Endothelial cell of umbilical vein (primary cell): ENCODE measurements around the gene PDE11A. TPM values are rescaled to one million over a fixed set of nuclear protein-coding genes. Genes with fewer than 3 reads are reported as not detected.
"Not testable (repeated sequence)": the region's sequence is repeated elsewhere in the genome, so short reads cannot be mapped to it uniquely, and the experiment has no call there.

ENCODE experiments used
- BruUV-seq: library from RNA; stranded (reverse); fragments of 400-500 nt; replicated peaks from 2 replicates; lab custom pipeline; 2021; lab: Mats Ljungman, UMichigan
- CTCF ChIA-PET: fragments of 300-600, 350-600 bp; sonication (Branson Sonifier 250); formaldehyde crosslinking; loops from one replicate; lab custom pipeline; 2021; ENCODE audit warnings: antibody characterized with exemption, inconsistent platforms; lab: Charles Lee
- POLR2A ChIA-PET: fragments of 300-600, 350-600 bp; sonication (Branson Sonifier 250); formaldehyde crosslinking; loops from one replicate; lab custom pipeline; 2021; ENCODE audit warnings: antibody characterized with exemption, inconsistent platforms; lab: Charles Lee
- DNase-seq: peaks from one replicate; pipeline ENCODE4 v3.0.0-alpha.2; 2011; ENCODE audit warnings: low read depth, low spot score
- FAIRE-seq: peaks from 2 replicates; lab custom pipeline; 2011; peaks lifted over from hg19 to GRCh38; lab: Jason Lieb, UNC
- H2AFZ ChIP-seq: 2 replicates; pipeline ENCODE4 v1.6.0; 2012; ENCODE audit warnings: low read depth, low read length, control low read depth, inconsistent platforms
- H3K27ac ChIP-seq: 2 replicates; pipeline ENCODE4 v1.5.1; 2011; ENCODE audit warnings: low read depth, mild to moderate bottlenecking, control low read depth, low read length, moderate library complexity; ENCODE audit not compliant: insufficient read depth
- H3K27me3 ChIP-seq, 2 experiments: 2 replicates each; pipeline versions ENCODE4 v1.6.0 to v1.6.1; 2011; ENCODE audit warnings: low read length in 2 of 2, mixed read lengths in 1 of 2; ENCODE audit not compliant: control insufficient read depth in 2 of 2, insufficient read depth in 2 of 2
- H3K36me3 ChIP-seq, 2 experiments: 2 replicates in 1 of 2; 3 replicates in 1 of 2; pipeline ENCODE4 v1.5.1; 2011; ENCODE audit warnings: low read length in 2 of 2, mild to moderate bottlenecking in 1 of 2, moderate library complexity in 1 of 2; ENCODE audit not compliant: control insufficient read depth in 2 of 2, insufficient read depth in 2 of 2; ENCODE audit errors: extremely low read depth in 1 of 2
- H3K4me1 ChIP-seq: 3 replicates; pipeline ENCODE4 v1.5.1; 2011; ENCODE audit warnings: mild to moderate bottlenecking, low read length; ENCODE audit not compliant: control insufficient read depth, insufficient read depth; ENCODE audit errors: extremely low read depth
- H3K4me2 ChIP-seq: 2 replicates; pipeline ENCODE4 v1.6.1; 2011; ENCODE audit warnings: low read length, control low read depth, mixed read lengths; ENCODE audit not compliant: insufficient read depth
- H3K4me3 ChIP-seq, 3 experiments: fragments of 200-600 bp in 1 of 3; sonication (generic), shearing (Covaris generic) in 1 of 3; replicated peaks in 1 of 3; 2 replicates each; pipeline ENCODE4 v1.5.1; 2011 to 2016; ENCODE audit warnings: control low read depth in 3 of 3, low read length in 3 of 3, mild to moderate bottlenecking in 2 of 3, inconsistent platforms in 1 of 3, low read depth in 1 of 3, moderate library complexity in 1 of 3; ENCODE audit not compliant: insufficient read depth in 1 of 3
- H3K79me2 ChIP-seq: 2 replicates; pipeline ENCODE4 v1.6.0; 2012; ENCODE audit warnings: low read length, inconsistent platforms; ENCODE audit not compliant: control insufficient read depth, insufficient read depth
- H3K9ac ChIP-seq: replicated peaks from 2 replicates; pipeline ENCODE3; 2011; ENCODE audit warnings: low read length, control low read depth; ENCODE audit not compliant: insufficient read depth; ENCODE audit errors: extremely low read depth
- H3K9me1 ChIP-seq: replicated peaks from 3 replicates; pipeline ENCODE4 v1.6.0; 2011; ENCODE audit warnings: mild to moderate bottlenecking, low read length; ENCODE audit not compliant: control insufficient read depth, insufficient read depth; ENCODE audit errors: extremely low read depth
- H3K9me3 ChIP-seq: replicated peaks from 2 replicates; pipeline ENCODE4 v1.5.1; 2012; ENCODE audit warnings: low read length, inconsistent platforms; ENCODE audit not compliant: control insufficient read depth, insufficient read depth
- H4K20me1 ChIP-seq: replicated peaks from 2 replicates; pipeline ENCODE3; 2011; ENCODE audit warnings: mild to moderate bottlenecking, low read length; ENCODE audit not compliant: control insufficient read depth, insufficient read depth; ENCODE audit errors: extremely low read depth
- EZH2 ChIP-seq: IDR thresholded peaks from 2 replicates; pipeline ENCODE4 v1.6.1; 2012; ENCODE audit warnings: borderline replicate concordance, low read depth, mild to moderate bottlenecking, moderate library complexity, low read length, inconsistent platforms; ENCODE audit not compliant: severe bottlenecking
- FOS ChIP-seq: IDR thresholded peaks from 2 replicates; pipeline ENCODE4 v1.6.1; 2011; ENCODE audit warnings: mild to moderate bottlenecking, low read length, moderate library complexity, borderline replicate concordance; ENCODE audit not compliant: insufficient read depth
- GATA2 ChIP-seq: IDR thresholded peaks from 2 replicates; pipeline ENCODE4 v1.7.0; 2011; ENCODE audit warnings: low read depth, mild to moderate bottlenecking, moderate library complexity, mixed read lengths, low read length; ENCODE audit not compliant: insufficient read length, insufficient read depth
- JUN ChIP-seq: IDR thresholded peaks from 2 replicates; pipeline ENCODE4 v1.6.1; 2011; ENCODE audit warnings: borderline replicate concordance, low read depth; ENCODE audit not compliant: insufficient read length, insufficient read depth
- MYC ChIP-seq: IDR thresholded peaks from one replicate; pipeline ENCODE4 v1.6.1; 2011; ENCODE audit warnings: mild to moderate bottlenecking, low read depth, low read length
- POLR2A ChIP-seq: IDR thresholded peaks from 2 replicates; pipeline ENCODE4 v1.6.1; 2012; ENCODE audit warnings: low read depth, mild to moderate bottlenecking, control low read depth, low read length
- POLR2AphosphoS5 ChIP-seq: IDR thresholded peaks from 2 replicates; pipeline ENCODE4 v1.6.1; 2012; ENCODE audit warnings: low read depth, mild to moderate bottlenecking, control low read depth, low read length, moderate library complexity; ENCODE audit not compliant: insufficient read depth
- dilution Hi-C: fragments of 300-500 bp; cut with MboI; formaldehyde crosslinking; loops from one replicate; pipeline ENCODE4 v1.15.0; 2019; ENCODE audit warnings: low sequenced_read_pairs; ENCODE audit not compliant: extremely low pct_ligation_motif_present
- intact Hi-C: fragments of 100-400 bp; cut with micrococcal nuclease; formaldehyde crosslinking; loops from one replicate; pipeline ENCODE4 v1.10.0; 2022
- polyA plus RNA-seq, 4 experiments: library from polyadenylated mRNA; depleted of rRNA in 3 of 4; stranded (reverse) in 3 of 4; unstranded in 1 of 4; fragments of >200 nt; gene quantifications; 2 replicates each; pipeline versions ENCODE4 v1.2.1 to v1.2.3, GENCODE V29; 2011 to 2012; ENCODE audit warnings: missing spikeins in 1 of 4
- total RNA-seq: library from RNA; stranded (reverse); gene quantifications from 2 replicates; pipeline ENCODE4 v1.2.3, GENCODE V29; 2021
- TF ChIP-seq, protein P1 (sequence below), 2 donors: IDR thresholded peaks; 1 replicate in 1 of 2; 2 replicates in 1 of 2; pipeline ENCODE4 v1.5.1; 2011; ENCODE audit warnings: low read length in 2 of 2, mild to moderate bottlenecking in 2 of 2, moderate library complexity in 2 of 2, control low read depth in 1 of 2, inconsistent platforms in 1 of 2, low read depth in 1 of 2; ENCODE audit not compliant: insufficient read depth in 1 of 2; ENCODE audit errors: extremely low read depth in 1 of 2
- TF ChIP-seq, protein P2 (sequence below): IDR thresholded peaks from 2 replicates; pipeline ENCODE4 v1.6.1; 2011; ENCODE audit not compliant: insufficient read depth, insufficient read length

The PDE11A gene
- total and polyA plus RNA-seq, 2 donors (not counting 3 experiments of a cell fraction or from before 2014, with no cell fraction given) = 0.07 to 0.51 TPM

DNA sequence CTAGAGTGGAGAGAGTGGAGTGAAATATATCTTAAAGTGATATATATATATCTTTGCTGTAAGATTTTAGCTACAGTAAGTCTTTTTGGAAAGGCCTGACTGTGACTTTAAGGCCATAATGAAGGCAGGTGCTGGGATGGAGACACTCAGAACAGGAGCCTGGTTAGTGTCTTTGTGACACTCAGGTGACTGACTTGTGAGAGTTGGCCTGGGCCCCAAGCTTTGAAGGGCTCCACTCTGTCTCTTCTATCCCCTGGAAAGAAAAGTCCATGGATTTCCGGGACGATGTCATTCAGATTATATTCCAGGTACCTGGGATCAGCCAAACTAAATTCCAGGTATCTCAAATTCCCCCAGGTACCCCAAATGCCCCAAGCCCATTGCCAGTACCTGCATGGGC is 276.6 kb downstream of the PDE11A start:
- no peak overlapping the region for H3K4me3 ChIP-seq
- ChIA-PET POLR2A (no interaction called here), CTCF (no interaction called here)
- peaks cover 4 to 19% of the 10 kb centered on the region in 2 experiments for H3K27me3 ChIP-seq
- intact Hi-C loops = no loop called here
- BruUV-seq = no TSS peak
- H3K4me2 ChIP-seq = no peak overlapping the region
- FAIRE-seq = no peak
- H3K79me2 ChIP-seq = no peaks in the 10 kb centered on the region
- TF ChIP-seq, protein P1, sequence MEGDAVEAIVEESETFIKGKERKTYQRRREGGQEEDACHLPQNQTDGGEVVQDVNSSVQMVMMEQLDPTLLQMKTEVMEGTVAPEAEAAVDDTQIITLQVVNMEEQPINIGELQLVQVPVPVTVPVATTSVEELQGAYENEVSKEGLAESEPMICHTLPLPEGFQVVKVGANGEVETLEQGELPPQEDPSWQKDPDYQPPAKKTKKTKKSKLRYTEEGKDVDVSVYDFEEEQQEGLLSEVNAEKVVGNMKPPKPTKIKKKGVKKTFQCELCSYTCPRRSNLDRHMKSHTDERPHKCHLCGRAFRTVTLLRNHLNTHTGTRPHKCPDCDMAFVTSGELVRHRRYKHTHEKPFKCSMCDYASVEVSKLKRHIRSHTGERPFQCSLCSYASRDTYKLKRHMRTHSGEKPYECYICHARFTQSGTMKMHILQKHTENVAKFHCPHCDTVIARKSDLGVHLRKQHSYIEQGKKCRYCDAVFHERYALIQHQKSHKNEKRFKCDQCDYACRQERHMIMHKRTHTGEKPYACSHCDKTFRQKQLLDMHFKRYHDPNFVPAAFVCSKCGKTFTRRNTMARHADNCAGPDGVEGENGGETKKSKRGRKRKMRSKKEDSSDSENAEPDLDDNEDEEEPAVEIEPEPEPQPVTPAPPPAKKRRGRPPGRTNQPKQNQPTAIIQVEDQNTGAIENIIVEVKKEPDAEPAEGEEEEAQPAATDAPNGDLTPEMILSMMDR (IDR thresholded peaks at IDR 0.05; ENCODE audit: extremely low read depth in 1 of 2, insufficient read depth in 1 of 2, low read depth in 1 of 2, low read length in 2 of 2) = no peak
- TF ChIP-seq, protein P2, sequence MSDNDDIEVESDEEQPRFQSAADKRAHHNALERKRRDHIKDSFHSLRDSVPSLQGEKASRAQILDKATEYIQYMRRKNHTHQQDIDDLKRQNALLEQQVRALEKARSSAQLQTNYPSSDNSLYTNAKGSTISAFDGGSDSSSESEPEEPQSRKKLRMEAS = no peak
- TF ChIP-seq JUN (no peak), POLR2AphosphoS5 (no peak), POLR2A (no peak), FOS (no peak), EZH2 (no peak), GATA2 (no peak), MYC (no peak)
- no peak overlapping the region for H3K27ac ChIP-seq
- H3K4me1 ChIP-seq = no peaks in the 10 kb centered on the region
- H3K36me3 ChIP-seq = no peaks in the 10 kb centered on the region
- H3K9me1 ChIP-seq = no peaks in the 10 kb centered on the region
- H3K9ac ChIP-seq = no peak overlapping the region
- H2AFZ ChIP-seq = no peak overlapping the region
- no peaks in the 10 kb centered on the region for H3K9me3 ChIP-seq
- dilution Hi-C loops = no loop called here
- no peak for DNase-seq
- no peaks in the 10 kb centered on the region for H4K20me1 ChIP-seq

- H3K4me1 ChIP-seq, POLR2A ChIA-PET, H4K20me1 ChIP-seq, H3K36me3 ChIP-seq, H3K9me3 ChIP-seq, H3K79me2 ChIP-seq, H3K27me3 ChIP-seq, H3K4me3 ChIP-seq, FAIRE-seq, H3K9me1 ChIP-seq, H2AFZ ChIP-seq, H3K4me2 ChIP-seq, H3K27ac ChIP-seq, intact Hi-C loops, dilution Hi-C loops, H3K9ac ChIP-seq, CTCF ChIA-PET, BruUV-seq, DNase-seq: not testable (repeated sequence)
Measured at GRCh38 chr2:177785143-177785542, 287.4 kb downstream of the PDE11A start.
